ENCODE results near the gene XCR1. TPM values are rescaled to one million over a fixed set of nuclear protein-coding genes. Genes with fewer than 3 reads are reported as not detected.

Gene XCR1
- total RNA-seq, 1 experiment from 2014 or later = not detected

DNA sequence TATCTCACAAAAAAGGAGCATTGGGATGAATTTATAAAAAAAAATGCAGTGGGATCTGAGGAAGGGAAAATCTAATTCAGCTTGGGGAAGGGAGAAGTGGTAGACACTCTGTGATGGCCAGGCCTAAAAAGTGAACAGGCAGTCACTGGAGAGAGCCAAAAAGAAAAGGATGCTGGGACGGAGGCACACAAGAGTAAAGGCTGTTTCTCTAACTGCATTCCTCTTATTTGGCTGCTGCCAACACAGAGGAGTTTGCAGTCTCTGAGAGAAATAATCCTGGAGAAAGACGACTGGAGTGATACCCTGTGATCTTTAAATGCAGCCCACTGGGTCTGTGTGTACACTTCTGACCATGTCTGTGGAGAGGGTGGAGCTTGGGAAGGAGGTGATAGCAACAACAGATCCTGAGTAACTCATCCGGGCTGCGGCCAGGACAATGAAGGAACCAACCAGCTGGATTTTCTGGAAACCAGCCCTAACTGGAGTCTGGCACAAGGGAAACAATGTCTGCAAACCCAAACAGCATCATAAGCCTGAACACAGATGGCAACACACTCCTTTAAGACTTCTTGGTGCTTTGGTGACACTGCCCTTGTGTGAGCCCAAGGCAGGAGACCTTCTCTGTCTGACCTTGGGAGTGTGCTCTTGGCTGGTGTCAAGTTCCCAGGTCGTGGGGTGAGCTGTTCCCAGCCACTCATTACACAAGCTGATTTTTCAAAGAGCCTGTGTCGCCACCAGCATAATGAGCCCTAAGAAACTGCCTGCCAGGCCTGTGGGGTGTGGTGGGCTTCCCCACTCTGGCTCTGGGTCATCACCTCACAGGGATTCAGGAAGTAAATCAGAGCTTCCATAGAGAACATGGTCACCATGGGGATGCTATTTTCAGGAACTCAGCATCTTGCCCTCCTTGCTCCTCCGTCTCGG lies 39.7 kb downstream of the XCR1 start:
- no peaks in the 10 kb centered on the region for H3K4me1 ChIP-seq (ENCODE audit: insufficient read depth, low read length, poor library complexity, severe bottlenecking)
- intact Hi-C loops (cut with micrococcal nuclease; ENCODE audit: unreplicated experiment) = no loop called here
- no TSS peak for BruUV-seq (replicated peaks)
- CTCF ChIA-PET = no interaction called here
- peaks cover 4% of the 10 kb centered on the region for H3K36me3 ChIP-seq (ENCODE audit: insufficient read depth, low read length, poor library complexity, severe bottlenecking)
- H3K27ac ChIP-seq (ENCODE audit: low read depth, low read length, poor library complexity, severe bottlenecking) = no peak overlapping the region
- POLR2A ChIA-PET (ENCODE audit: low non-redundant PET) = no interaction called here
- no peaks in the 10 kb centered on the region for H3K9me3 ChIP-seq (ENCODE audit: low read depth, low read length, poor library complexity, severe bottlenecking)
- DNase-seq (ENCODE audit: low spot score) = no peak
- no peaks in the 10 kb centered on the region for H3K27me3 ChIP-seq (replicated peaks; ENCODE audit: insufficient read depth, low read depth, low read length, poor library complexity)
- TF ChIP-seq, protein P1, sequence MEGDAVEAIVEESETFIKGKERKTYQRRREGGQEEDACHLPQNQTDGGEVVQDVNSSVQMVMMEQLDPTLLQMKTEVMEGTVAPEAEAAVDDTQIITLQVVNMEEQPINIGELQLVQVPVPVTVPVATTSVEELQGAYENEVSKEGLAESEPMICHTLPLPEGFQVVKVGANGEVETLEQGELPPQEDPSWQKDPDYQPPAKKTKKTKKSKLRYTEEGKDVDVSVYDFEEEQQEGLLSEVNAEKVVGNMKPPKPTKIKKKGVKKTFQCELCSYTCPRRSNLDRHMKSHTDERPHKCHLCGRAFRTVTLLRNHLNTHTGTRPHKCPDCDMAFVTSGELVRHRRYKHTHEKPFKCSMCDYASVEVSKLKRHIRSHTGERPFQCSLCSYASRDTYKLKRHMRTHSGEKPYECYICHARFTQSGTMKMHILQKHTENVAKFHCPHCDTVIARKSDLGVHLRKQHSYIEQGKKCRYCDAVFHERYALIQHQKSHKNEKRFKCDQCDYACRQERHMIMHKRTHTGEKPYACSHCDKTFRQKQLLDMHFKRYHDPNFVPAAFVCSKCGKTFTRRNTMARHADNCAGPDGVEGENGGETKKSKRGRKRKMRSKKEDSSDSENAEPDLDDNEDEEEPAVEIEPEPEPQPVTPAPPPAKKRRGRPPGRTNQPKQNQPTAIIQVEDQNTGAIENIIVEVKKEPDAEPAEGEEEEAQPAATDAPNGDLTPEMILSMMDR (conservative IDR thresholded peaks at IDR 0.05; ENCODE audit: low read depth, low read length) = no peak
- TF ChIP-seq EZH2 (IDR thresholded peaks at IDR 0.05; ENCODE audit: borderline replicate concordance, low read depth, low read length, poor library complexity, severe bottlenecking) = no peak
- no peak overlapping the region for H3K4me3 ChIP-seq (ENCODE audit: low read depth, low read length, poor library complexity, severe bottlenecking)

DNA sequence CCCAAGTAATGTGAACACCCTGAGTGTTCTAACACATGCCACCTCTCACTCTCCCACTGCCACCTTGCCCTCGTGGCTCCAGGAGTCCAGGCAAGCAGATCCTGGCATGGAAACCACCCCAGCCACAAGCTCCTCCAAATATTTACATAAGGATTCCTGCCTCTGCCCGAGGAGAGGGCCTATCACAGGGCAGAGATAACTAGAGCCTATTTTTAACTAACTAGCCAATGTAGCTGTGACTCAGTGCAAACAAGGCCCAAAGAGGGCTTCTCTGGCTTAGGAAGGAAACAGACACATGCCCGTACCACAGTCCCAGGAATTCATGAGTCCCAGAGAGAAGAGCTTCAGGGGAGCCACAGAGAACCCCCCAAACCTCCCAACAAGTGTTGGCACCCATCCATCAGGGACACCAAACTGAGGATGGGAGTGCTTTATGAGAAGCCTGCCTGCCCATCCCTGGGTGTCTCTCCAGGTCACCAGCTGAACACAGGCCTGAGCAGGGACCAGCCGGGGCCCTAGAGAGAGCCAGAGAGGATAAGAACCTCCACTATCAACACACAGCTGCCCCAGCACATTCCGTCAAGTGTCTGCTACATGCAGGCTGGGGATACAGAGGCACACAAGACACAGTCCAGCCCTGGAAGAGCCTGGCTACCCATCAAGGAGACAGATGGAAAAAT lies 40.8 kb downstream of the XCR1 start:
- intact Hi-C loops (cut with micrococcal nuclease; ENCODE audit: unreplicated experiment) = no loop called here
- CTCF ChIA-PET = no interaction called here

GRCh38 chr3:45985532-45986302 lies 41.6 kb downstream of the XCR1 start:
- CTCF ChIA-PET = no interaction called here
- Histone ChIP-seq H3K27me3 (replicated peaks; ENCODE audit: insufficient read depth, low read depth, low read length, poor library complexity) (no peaks in the 10 kb centered on the region), H3K27ac (ENCODE audit: low read depth, low read length, poor library complexity, severe bottlenecking) (no peak overlapping the region), H3K9me3 (ENCODE audit: low read depth, low read length, poor library complexity, severe bottlenecking) (no peaks in the 10 kb centered on the region), H3K36me3 (ENCODE audit: insufficient read depth, low read length, poor library complexity, severe bottlenecking) (peaks cover 4% of the 10 kb centered on the region), H3K4me3 (ENCODE audit: low read depth, low read length, poor library complexity, severe bottlenecking) (no peak overlapping the region), H3K4me1 (ENCODE audit: insufficient read depth, low read length, poor library complexity, severe bottlenecking) (no peaks in the 10 kb centered on the region)
- TF ChIP-seq, protein P1 (conservative IDR thresholded peaks at IDR 0.05; ENCODE audit: low read depth, low read length) = no peak
- no peak for TF ChIP-seq EZH2 (IDR thresholded peaks at IDR 0.05; ENCODE audit: borderline replicate concordance, low read depth, low read length, poor library complexity, severe bottlenecking)
- no TSS peak for BruUV-seq (replicated peaks)
- intact Hi-C loops (cut with micrococcal nuclease; ENCODE audit: unreplicated experiment) = no loop called here
- POLR2A ChIA-PET (ENCODE audit: low non-redundant PET) = no interaction called here
- DNase-seq (ENCODE audit: low spot score) = no peak

More for the DNA sequence above, 40.8 kb downstream of the XCR1 start:
- BruUV-seq (replicated peaks) = no TSS peak
- DNase-seq (ENCODE audit: low spot score) = no peak
- POLR2A ChIA-PET (ENCODE audit: low non-redundant PET) = no interaction called here
- peaks cover 4% of the 10 kb centered on the region for H3K36me3 ChIP-seq (ENCODE audit: insufficient read depth, low read length, poor library complexity, severe bottlenecking)
- H3K27ac ChIP-seq (ENCODE audit: low read depth, low read length, poor library complexity, severe bottlenecking) = no peak overlapping the region
- H3K4me1 ChIP-seq (ENCODE audit: insufficient read depth, low read length, poor library complexity, severe bottlenecking) = no peaks in the 10 kb centered on the region
- TF ChIP-seq, protein P1 (conservative IDR thresholded peaks at IDR 0.05; ENCODE audit: low read depth, low read length) = no peak
- TF ChIP-seq EZH2 (IDR thresholded peaks at IDR 0.05; ENCODE audit: borderline replicate concordance, low read depth, low read length, poor library complexity, severe bottlenecking) = no peak
- H3K4me3 ChIP-seq (ENCODE audit: low read depth, low read length, poor library complexity, severe bottlenecking) = no peak overlapping the region
- H3K27me3 ChIP-seq (replicated peaks; ENCODE audit: insufficient read depth, low read depth, low read length, poor library complexity) = no peaks in the 10 kb centered on the region
- H3K9me3 ChIP-seq (ENCODE audit: low read depth, low read length, poor library complexity, severe bottlenecking) = no peaks in the 10 kb centered on the region

Data from A673 (cell line).